ENCODE measurements around the gene NOC2L.

DNA sequence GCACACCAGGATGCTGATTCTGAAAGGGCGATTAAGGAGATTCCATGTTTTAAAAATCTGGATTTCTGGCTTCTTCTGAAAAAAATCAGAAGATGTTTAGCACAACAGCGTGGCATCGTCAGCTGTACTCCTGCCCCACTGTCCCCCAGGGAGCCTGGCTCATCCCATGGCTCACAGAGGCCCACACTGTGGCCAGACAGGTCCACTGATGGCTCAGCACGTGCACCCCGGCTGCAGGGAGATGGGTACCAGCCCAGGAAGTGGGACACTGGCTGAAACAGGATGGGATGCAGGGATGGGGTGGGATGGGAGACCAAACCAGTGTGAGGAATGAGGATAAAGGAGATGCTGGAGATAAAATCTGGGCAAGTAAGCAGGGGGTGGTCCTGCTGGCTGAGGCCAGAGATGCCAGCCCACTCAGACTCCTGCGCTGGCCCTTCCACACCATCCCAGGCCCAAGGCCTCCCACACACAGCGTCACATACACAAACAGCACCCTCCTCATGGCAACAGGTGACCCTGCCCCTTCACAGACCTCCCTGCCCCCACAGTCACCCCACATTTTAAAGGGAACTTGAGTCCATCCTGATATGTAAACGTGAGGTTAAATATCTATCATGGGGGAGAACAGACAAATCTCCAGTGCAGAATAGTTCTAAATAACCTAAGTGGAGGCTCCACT lies 59.3 kb downstream of the NOC2L start:
- TF ChIP-seq, protein P1, sequence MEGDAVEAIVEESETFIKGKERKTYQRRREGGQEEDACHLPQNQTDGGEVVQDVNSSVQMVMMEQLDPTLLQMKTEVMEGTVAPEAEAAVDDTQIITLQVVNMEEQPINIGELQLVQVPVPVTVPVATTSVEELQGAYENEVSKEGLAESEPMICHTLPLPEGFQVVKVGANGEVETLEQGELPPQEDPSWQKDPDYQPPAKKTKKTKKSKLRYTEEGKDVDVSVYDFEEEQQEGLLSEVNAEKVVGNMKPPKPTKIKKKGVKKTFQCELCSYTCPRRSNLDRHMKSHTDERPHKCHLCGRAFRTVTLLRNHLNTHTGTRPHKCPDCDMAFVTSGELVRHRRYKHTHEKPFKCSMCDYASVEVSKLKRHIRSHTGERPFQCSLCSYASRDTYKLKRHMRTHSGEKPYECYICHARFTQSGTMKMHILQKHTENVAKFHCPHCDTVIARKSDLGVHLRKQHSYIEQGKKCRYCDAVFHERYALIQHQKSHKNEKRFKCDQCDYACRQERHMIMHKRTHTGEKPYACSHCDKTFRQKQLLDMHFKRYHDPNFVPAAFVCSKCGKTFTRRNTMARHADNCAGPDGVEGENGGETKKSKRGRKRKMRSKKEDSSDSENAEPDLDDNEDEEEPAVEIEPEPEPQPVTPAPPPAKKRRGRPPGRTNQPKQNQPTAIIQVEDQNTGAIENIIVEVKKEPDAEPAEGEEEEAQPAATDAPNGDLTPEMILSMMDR (IDR thresholded peaks at IDR 0.05 in 4 of 5, conservative IDR thresholded peaks at IDR 0.05 in 1 of 5): no peak
- no peak for TF ChIP-seq POLR2A (IDR thresholded peaks at IDR 0.05)

Data from gastrocnemius medialis (tissue), 4 donors.